Esophagus mucosa (tissue), 1 donor: Measurements from ENCODE around the gene SEMA4G. TPM values are rescaled to one million over a fixed set of nuclear protein-coding genes. Genes with fewer than 3 reads are reported as not detected.

Experiments used
- ATAC-seq: fragments of 200-7000 bp; cut with Tn5 transposase; one replicate; pipeline ENCODE4 v1.9.1; 2020
- total RNA-seq: library from RNA; stranded (reverse); gene quantifications from one replicate; pipeline ENCODE4 v1.2.4, GENCODE V29; 2023
- donor health status: DM: yes; HTN: yes; CAD: no.

SEMA4G gene
- total RNA-seq, 1 donor from 2014 or later: 0.96 TPM

DNA sequence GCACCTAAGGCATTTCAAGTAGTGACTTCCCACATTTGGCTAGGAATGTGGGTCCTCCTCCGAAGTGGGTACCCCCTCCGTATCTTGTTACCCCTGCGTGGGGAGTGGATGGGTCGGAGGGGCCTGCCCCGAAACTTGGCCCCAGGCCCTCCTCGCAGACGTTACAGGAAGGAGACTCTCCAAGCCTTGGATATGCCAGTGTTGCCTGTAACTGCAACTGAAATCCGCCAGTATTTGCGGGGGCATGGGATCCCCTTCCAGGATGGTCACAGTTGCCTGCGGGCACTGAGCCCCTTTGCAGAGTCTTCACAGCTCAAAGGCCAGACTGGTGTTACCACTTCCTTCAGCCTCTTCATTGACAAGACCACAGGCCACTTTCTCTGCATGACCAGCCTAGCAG is 18.9 kb downstream of the SEMA4G start:
- ATAC-seq: no peak

DNA sequence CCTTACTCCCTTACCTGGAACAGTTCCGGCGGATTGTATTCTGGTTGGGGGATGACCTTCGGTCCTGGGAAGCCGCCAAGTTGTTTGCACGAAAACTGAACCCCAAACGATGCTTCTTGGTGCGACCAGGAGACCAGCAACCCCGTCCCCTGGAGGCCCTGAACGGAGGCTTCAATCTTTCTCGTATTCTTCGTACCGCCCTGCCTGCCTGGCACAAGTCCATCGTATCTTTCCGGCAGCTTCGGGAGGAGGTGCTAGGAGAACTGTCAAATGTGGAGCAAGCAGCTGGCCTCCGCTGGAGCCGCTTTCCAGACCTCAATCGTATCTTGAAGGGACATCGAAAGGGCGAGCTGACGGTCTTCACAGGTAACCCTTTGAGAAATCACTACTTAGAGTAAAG is 19.8 kb downstream of the SEMA4G start:
- ATAC-seq: no peak

DNA sequence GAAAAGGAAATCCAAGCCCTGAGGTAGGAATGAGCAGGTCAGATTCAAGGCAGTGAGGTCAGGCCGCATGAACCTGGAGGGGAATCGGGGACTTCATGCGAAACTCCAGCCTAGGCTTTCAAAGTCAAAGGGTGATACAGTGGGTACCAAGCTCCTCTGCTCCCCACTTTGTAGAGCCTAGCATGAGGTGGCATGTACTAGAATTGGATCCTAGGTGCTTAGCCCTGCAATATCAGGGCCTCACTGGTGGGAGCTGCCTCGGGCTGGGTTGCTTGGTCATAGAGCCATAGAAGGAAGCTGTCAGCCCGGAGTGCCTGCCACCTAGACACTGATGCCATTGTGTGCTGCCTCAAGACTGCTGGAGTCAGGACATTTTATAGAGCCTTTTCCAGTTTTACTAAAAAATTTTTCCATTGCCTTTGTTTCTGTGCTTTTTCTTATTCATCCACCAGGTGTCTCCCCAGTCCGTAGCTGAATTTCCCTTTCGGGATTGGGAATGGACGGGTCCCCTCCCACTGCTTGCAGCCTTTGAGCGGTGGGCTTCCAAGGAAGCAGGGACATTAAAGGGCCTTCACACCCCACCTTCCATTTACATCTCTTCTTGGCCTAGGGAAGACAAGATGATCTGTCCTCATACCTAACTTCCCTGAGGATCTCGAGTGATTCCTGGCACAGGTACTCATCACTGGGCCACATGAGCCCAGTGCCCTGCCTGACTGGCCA is 24.8 kb downstream of the SEMA4G start:
- no peak for ATAC-seq

DNA sequence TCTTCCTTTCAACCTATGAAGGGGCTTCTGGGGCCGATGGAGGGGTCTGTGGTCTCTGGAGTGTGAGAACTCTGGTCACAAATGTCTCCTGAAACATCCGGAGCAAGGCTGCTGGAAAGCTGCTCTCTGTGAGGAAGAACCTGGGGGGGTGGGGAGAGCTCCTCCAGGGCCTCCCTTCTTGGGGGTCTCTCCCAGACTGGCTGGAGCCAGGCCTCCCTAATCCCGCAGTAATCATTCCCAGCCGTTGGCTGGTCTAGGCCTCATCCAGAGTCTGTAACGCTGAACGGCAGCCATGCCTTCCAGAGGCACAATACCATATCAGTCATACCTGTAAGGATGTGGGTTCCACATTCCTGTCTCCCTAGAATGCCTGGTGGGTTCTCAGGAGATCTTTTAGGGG is 25.9 kb downstream of the SEMA4G start:
- no peak for ATAC-seq

DNA sequence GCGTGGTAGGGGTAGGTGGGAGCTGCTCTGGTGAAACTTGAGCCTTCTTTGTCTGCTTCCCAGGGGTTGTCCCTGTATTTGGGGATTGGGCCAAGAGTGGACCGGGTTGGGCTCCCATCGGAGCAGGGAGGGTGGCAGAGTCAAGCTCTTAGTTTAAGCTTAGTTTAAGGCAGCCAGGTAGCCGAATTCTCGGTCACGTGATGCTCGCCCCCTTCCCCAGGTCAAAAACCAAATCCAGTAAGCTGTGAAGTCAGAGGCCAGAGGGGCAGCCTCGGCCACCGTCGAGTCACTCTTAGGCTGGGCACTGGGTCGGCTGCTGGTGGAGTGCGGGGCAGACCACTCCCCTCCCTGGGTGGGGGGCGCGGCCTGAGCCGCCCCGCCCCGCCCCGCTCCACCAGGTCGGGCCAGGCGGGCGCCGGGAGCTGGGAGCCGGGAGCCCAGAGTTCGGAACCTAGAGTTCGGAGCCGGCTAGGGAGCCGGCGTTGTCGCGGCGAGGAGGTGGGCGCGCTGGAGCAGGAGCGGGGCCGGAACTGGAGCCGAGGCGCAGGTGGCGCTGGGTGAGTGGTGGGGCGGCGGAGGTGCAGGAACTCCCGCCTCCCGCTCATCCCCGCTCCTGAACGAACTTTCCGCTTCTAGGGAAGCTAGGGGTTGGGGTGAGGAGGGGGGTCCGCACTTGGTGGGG is 27.5 kb downstream of the SEMA4G start:
- ATAC-seq: peak; percentile 25

DNA sequence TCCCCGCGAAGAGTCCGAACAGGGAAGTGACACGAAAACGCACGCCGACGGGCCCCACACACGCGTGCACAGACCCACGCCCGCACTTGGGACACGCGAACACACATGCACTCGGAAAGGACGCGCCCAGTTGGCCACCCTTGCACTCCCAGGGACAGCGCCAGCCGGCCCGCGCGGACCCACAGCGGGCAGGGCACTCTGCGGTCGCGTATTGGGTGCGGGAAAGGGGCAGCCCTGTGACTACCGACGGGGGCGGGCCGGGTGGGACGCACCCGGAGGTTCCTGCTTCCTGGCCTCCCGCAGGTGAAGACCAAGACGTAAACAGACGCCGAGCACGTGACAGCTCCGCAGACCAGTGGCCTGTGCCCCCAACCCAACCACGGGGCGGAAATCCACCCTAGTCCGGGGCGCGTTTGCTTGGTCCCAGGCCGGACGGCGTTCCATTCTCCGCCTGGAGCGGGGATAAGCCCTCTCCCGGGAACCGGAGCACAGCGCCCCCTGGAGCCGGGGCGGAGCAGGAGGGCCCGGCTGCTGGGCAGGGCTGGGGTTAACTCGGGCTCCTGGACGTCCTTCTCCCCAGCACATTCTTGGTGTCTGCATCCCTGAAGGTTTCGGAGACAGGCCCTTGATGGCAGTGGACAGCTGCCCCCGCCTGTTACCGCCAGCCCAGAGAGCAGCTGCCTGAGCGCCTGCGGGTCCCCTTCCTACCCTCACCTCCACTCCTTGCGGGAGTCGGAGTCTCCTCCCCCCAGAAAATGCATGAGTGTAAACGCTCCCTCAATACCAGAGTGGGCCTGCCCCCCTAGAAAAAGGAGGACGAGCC is 28.3 kb downstream of the SEMA4G start:
- peak; percentile 60 for ATAC-seq

DNA sequence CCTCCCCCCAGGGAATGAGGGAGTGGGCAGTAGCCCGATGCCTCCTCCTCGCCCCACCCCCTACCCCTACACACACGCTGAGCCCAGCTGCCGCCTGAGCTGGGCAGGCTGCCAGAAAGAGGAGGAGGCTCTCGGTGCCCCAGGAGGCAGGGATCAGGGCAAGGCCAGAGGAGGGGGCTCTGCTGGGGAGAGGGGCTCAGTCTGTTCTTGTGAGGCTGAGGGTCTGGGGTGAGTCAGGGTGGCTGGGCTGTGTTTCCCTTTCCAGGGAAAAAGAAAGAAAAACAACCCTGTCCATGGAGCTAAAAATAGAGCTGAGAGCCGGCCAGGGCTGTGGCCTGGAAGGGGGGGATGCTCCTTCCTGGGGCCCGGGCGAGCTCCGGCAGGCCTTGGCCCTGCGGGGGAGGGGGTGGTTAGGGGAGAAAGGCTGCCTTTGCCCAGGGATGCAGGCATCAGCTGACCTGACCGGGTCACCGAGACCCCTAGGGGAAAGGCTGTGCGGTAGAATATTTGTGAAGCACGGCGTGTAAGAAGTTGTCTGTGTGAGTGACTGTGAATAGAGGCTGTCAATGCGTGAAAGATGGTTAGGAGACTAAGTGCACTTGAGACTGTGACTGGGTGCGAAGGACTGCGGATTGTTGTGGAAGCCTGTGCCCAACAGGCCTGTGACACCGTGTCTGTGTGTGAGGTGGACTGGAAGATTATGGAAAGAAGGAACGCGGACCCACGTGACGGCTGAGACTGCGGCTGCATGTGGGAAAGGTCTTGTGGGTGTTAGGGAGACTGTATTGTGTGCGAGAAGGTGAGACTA is 29.1 kb downstream of the SEMA4G start:
- ATAC-seq: peak; percentile 49

DNA sequence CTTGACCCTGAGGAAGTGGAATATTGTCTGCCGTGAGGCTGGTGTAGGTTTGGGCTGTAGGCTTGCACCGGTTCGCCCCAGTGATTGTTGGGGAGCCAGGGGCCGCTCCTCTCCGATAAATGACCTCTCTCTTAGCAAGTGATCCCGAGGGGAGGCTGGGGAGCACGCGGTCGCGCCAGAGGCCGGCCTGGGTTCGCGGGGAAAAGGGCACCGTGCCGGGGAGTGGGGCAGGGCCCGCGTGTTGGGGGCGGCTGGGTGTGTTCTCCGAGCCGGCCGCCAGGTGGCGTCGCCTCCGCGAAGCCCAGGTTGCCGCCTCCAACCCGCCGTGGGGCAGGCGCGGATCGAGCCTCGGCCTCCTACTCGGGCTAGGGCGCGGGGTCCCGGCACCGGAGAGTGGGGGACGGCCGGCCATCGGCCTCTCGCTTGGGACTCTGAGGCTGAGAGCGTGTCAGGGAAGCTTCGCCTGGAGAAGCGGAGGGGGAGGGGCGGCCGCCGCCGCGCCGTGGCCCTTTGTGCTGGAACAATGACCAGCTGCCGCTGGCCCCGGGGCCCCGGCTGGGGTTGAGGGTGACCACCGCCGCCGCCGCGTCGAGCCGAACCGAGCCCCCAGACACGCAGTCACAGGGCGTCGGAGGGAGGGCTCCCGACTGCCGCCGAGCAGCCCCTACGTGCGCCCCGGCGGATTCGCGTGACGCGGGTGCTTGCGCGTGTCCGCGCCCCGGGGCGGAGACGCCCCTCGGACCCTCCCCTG is 29.9 kb downstream of the SEMA4G start:
- peak; percentile 61 for ATAC-seq

DNA sequence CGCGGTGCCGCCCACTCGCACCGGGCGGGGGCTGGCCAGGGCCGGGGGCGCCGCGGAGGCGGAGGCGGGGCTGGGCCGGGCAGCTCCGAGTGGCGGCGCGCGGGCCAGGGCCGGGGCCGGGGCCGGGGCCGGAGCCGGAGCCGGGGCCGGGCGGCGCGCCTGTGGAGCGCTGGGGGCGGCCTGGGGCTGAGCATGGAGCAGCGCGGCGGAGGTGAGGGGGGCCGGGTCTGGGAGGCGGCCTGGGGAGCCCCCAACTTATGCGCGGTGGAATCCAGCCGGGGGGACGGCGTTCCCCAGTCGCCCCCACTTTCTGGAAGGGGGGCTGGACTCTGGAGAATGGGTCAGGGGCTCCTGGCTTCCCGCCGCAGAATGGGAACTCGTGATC is 30.4 kb downstream of the SEMA4G start, which contains the start of gene LZTS2:
Gene LZTS2, plus strand, starts transcription at position 67 of the 385 bp plus-strand sequence. CDS start 2,731 bp downstream, outside the sequence.
- peak; percentile 56 for ATAC-seq

DNA sequence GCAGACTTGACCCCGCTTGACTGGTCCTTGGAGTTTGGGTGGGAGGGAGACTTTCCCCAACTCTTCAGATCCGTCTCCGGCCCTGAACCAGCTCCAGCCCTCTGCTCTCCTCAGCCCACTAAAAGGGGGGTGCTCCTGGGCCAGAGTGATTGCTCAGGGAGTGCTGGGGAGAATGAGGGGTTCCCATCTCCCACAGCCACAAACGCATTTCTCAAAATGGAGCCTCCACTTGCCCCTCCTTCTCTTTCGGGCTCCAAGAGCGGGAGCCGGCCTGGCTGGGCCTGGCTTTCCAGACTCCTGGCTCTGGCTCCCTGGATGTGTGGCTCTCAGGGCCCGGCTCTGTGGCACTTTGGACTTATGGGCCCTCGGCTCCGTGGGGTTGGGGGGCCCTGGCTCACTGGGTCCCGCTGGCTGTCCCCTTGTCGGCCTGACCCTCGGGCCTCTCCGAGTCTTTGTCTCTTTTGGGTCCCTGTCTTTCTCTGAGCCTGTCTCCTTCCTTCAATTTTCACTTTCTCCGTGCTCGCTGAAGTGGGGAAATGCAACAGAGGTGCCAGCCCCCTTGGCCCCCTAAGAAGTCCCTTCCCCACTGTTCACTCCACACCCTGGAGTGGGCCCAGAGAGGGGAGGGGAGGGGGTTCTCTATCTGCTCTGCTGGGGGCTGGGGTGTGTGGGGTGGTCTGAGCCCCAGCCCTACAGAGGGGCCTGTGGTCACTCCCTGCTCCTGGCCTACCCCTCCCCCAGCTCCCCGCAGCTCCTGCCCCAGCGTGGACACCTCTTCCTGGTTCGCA is 31.0 kb downstream of the SEMA4G start:
- ATAC-seq: no peak

DNA sequence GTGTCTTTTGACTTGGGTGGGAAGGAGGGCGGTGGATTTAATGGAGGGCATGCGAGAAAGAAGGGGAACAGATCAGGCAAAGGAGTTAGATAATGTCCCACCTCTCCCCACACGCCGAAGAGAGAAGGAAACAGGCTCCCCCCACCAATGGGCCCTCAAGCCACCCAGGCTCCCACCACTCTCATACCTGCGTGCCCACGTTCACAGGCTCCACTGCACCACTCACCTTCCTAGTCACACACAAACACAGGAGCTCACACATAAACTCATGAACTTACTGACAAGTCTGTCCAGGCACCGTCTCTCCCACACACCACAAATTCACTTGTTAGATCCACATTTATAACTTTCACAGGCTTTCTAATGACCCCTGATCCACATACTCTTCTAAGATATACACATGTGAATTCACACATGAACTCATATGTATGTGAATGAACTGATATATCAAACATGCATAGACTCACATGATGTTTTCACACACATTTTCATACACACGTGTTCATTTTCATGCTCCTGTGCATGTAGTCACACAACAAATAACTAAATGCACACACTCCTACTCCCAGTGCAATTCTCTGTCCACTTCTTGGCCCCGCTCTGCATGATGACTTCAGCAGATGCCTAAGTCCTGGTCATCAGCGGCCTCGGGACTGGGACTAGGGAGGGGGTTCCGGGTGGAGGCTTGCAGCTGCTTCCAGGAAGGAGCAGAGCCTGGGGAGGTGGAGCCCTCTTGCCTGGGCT is 31.8 kb downstream of the SEMA4G start:
- peak; percentile 6 for ATAC-seq

DNA sequence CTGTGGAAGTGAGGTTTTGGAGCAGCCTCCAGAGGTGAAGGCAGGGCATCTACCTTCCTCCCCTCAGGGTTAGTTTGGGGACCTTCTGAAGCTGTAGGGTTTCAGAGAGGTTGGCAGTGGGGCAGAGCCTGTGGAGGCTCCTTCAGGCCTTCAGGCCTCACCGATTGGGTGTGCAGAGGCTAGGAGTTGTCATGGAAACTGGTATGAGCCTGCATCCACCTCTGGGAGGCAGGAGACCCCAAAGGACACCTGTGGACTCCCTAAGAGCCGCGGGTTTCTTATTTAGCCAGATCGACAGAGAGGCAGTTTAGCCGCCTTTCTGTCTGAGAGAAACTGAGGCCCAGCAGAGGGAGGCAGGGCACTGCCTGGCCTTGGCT is 32.3 kb downstream of the SEMA4G start:
- ATAC-seq: no peak

DNA sequence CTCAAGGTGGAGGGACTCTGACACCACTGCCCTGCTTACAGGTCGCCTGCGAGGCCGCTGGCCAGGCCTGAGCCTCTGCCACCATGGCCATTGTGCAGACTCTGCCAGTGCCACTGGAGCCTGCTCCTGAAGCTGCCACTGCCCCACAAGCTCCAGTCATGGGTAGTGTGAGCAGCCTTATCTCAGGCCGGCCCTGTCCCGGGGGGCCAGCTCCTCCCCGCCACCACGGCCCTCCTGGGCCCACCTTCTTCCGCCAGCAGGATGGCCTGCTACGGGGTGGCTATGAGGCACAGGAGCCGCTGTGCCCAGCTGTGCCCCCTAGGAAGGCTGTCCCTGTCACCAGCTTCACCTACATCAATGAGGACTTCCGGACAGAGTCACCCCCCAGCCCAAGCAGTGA is 33.2 kb downstream of the SEMA4G start:
- no peak for ATAC-seq

DNA sequence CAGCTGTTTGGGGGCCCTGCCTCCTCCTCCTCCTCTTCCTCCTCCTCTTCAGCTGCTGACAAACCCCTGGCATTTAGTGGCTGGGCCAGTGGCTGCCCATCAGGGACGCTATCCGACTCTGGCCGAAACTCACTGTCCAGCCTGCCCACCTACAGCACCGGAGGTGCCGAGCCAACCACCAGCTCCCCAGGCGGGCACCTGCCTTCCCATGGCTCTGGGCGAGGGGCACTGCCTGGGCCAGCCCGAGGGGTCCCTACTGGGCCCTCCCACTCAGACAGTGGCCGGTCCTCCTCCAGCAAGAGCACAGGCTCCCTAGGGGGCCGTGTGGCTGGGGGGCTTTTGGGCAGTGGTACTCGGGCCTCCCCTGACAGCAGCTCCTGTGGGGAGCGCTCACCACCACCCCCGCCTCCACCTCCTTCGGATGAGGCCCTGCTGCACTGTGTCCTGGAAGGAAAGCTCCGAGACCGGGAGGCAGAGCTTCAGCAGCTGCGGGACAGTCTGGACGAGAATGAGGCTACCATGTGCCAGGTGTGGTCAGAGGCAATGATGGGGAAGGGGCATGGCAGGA is 34.4 kb downstream of the SEMA4G start:
- no peak for ATAC-seq

DNA sequence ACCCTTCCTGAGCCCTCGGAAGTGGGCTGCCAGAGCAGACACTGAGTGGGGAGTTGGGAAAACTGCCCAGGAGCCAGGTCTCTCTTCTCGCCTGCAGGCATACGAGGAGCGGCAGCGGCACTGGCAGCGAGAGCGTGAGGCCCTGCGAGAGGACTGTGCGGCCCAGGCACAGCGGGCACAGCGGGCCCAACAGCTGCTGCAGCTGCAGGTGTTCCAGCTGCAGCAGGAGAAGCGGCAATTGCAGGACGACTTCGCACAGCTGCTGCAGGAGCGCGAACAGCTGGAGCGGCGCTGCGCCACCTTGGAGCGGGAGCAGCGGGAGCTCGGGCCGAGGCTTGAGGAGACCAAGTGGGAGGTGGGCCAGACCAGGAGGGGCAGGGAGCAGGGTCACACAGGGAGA is 36.1 kb downstream of the SEMA4G start:
- no peak for ATAC-seq

DNA sequence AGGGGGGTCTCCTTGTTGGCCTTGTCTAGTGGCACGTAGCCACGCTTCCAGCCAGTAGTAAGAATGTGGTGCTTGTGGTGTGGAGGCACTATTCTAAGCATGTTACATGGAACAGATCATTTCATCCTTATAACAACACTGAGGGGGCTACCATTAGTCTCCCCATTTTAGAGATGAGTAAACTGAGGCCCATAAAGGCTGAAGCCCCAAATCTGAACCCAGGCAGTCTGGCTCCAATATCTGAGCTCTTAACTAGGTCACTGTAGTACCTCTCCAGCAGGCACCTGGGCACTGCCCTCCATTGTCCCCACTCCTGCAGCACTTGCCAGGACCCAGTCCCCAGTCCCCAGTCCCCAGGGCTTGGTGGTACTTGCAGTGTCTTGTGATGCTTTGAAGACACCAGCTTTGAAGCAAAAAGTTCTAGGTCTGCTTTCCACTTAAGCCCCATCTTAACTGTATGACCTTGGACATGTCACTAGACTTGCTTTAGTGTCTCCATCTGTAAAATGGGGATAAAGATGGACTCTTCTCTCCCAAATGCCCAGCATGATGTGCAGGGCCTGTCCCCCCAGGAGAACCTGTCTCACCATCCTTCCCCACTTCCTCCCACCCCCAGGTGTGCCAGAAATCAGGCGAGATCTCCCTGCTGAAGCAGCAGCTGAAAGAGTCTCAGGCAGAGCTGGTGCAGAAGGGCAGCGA is 36.7 kb downstream of the SEMA4G start:
- no peak for ATAC-seq

DNA sequence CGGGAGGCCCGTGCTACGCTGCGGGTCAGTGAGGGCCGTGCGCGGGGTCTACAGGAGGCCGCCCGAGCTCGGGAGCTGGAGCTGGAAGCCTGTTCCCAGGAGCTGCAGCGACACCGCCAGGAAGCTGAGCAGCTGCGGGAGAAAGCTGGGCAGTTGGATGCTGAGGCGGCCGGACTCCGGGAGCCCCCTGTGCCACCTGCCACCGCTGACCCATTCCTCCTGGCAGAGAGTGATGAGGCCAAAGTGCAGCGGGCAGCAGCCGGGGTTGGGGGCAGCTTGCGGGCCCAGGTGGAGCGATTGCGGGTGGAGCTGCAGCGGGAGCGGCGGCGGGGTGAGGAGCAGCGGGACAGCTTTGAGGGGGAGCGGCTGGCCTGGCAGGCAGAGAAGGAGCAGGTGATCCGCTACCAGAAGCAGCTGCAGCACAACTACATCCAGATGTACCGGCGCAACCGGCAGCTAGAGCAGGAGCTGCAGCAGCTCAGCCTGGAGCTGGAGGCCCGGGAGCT is 37.3 kb downstream of the SEMA4G start:
- ATAC-seq: no peak

DNA sequence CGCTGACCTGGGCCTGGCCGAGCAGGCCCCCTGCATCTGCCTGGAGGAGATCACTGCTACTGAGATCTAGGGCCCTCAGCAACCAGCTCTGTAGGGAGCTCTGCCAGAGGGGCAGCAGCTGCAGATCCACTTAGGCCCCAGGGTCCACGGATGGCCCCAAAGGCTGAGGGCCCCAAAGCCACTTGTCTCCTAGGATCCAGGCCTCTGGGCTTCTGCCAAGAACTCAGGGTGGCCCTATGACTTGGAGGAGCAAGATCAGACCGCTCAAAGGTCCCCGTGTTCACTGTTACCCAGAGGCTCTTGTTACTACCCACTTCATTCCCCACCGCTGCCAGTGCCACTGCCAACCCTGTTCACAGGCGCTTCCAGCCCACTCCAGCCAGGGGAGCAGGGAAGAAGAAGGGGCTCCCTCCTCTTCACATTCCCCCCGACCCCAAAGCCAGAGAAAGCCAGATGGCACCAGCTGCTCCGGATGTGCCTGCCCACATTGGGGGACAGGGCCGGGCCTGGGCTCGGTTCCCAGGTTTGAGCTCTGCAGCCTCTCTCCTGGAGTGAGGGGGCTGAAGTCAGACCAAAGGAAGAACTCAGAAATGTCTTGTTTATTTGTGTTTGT is 37.9 kb downstream of the SEMA4G start:
- ATAC-seq: no peak
